BLaER1 (cell line): ENCODE data around the gene VPS13D.

Experiments
- H3K27ac ChIP-seq: shearing (Covaris generic); formaldehyde crosslinking; 2 replicates; pipeline ENCODE4 v1.8.1; 2022
- H3K27me3 ChIP-seq: shearing (Covaris generic); formaldehyde crosslinking; 2 replicates; pipeline ENCODE4 v1.8.1; 2022
- H3K36me3 ChIP-seq: shearing (Covaris generic); formaldehyde crosslinking; 2 replicates; pipeline ENCODE4 v1.8.1; 2022
- H3K4me1 ChIP-seq: shearing (Covaris generic); formaldehyde crosslinking; 2 replicates; pipeline ENCODE4 v1.8.1; 2022
- H3K4me2 ChIP-seq: shearing (Covaris generic); formaldehyde crosslinking; 2 replicates; pipeline ENCODE4 v1.8.1; 2022
- H3K4me3 ChIP-seq: shearing (Covaris generic); formaldehyde crosslinking; 2 replicates; pipeline ENCODE4 v1.8.1; 2022
- H3K9ac ChIP-seq: shearing (Covaris generic); formaldehyde crosslinking; 2 replicates; pipeline ENCODE4 v1.8.1; 2022
- H3K9me3 ChIP-seq: shearing (Covaris generic); formaldehyde crosslinking; 2 replicates; pipeline ENCODE4 v1.8.1; 2022
- H4K20me1 ChIP-seq: shearing (Covaris generic); formaldehyde crosslinking; 2 replicates; pipeline ENCODE4 v1.8.1; 2022
- Cebpa-rat ChIP-seq: shearing (Covaris generic); IDR thresholded peaks from 2 replicates; pipeline ENCODE4 v1.8.1; 2022

Gene VPS13D

DNA sequence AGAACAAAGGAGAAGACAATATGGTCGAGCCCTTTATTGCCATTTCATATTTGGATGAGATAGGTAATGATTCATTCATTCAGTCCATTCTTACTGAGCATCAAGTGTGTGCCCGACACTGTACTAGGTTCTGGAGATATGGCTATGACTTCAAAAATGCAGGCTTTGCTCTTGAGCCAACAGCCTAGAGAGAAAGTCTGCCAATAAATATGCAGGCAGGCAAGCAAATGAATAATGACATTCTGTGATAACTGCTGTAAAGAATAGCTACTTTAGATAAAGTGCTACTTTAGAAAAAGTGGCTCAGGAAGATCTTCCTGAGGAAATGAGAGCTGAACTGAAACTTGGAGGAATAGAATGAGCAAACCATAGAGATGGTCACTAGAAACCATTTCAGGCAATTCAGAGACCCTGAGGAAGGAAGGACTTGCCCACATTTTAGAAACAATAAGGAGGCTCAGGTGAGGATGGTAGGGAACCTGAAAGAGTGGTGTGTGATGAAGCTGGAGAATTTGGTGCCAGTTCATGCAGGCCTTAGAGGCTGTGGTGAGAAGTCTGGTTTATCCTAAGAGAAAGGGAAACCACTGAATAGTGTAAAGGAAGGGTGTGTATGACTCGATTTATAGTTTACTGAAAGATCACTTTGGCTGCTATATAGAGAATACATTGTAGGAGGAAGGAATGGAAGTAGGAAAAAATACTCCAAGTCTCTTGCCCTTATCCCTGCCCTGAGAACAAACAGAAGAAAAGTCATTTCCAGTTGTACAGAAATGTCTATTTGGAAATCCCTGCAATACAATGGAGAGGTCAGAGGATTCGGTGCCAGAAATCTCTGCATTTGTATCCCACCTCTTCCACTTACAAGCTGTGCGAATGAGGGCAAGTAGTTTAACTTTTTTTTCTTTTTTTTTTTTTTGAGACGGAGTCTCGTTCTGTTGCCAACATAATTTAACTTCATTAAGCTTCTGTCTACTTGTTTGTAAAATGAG is 167.9 kb downstream of the VPS13D start:
- peaks cover 20% of the 10 kb centered on the region; the same call in 1 of the 2 replicates for H3K9me3 ChIP-seq
- H3K27me3 ChIP-seq, result no peaks in the 10 kb centered on the region
- no peak for TF ChIP-seq Cebpa-rat
- H3K9ac ChIP-seq, result no peak overlapping the region
- H3K27ac ChIP-seq, result peak overlapping the region; percentile 44; the same call in 1 of the 2 replicates
- H3K4me2 ChIP-seq, result peak overlapping the region; percentile 58
- no peak overlapping the region for H3K4me3 ChIP-seq
- peaks cover 20% of the 10 kb centered on the region for H3K4me1 ChIP-seq
- peaks cover 45% of the 10 kb centered on the region for H3K36me3 ChIP-seq
- no peaks in the 10 kb centered on the region for H4K20me1 ChIP-seq

DNA sequence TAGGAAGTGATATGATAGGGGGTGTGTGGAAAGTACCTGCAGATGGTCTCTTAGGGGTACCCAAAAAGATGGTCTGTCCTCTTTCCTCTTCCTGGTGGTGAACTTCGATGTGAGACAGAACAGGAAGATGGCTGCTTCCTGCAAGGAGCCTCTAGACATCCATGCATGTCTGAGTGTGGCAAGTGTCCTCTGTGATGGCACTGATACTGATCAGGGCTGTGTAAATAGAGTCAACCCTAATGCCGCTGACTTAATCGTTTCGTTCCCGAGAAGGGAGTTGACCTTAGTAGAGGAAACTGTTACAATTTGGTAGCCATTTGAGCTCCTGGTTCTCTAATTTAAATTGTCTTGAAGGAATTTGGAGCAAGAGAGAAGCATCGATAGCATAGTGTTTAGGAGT is 168.6 kb downstream of the VPS13D start:
- H3K9ac ChIP-seq, result no peak overlapping the region; the same call in 1 of the 2 replicates
- H3K4me2 ChIP-seq, result peak overlapping the region; percentile 58
- no peak for TF ChIP-seq Cebpa-rat
- H3K27me3 ChIP-seq, result no peaks in the 10 kb centered on the region
- H3K36me3 ChIP-seq, result peaks cover 45% of the 10 kb centered on the region
- no peak overlapping the region for H3K4me3 ChIP-seq
- no peaks in the 10 kb centered on the region for H4K20me1 ChIP-seq
- peak overlapping the region; percentile 44; the same call in 1 of the 2 replicates for H3K27ac ChIP-seq
- peaks cover 16% of the 10 kb centered on the region; the same call in 1 of the 2 replicates for H3K9me3 ChIP-seq
- peaks cover 20% of the 10 kb centered on the region for H3K4me1 ChIP-seq

DNA sequence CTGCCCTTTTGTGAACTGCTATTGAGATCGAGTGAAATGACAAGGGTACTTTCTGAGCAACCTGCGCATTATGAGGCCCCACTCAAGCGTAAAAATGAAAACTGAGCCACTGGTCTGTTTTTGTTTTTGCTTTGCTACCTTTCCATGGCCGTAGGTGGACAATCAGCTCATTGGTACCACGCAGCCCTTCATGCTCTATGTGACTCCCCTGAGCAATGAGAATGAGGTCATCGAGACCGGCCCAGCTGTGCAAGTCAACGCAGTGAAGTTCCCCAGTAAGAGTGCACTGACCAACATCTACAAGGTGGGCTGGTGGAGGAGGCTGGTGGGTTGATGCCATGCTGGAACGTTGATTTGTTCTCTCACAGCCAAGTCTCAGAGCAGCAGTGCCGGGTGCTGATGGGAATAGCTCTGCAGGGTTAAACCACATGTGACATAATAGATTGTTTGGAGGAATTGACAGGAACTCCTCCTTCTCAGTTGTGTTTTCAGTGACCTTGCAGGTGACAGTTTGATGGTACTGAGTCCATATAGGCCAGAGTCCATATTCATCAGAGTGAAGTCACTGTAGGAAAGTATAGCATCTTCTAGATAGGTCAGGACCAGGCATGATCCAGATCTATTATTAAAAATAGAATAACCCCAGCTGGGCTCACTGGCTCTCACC is 170.3 kb downstream of the VPS13D start:
- H3K4me1 ChIP-seq, result peaks cover 21% of the 10 kb centered on the region
- H3K9ac ChIP-seq, result no peak overlapping the region
- H3K36me3 ChIP-seq, result peaks cover 51% of the 10 kb centered on the region
- no peak overlapping the region for H3K4me2 ChIP-seq
- H3K27me3 ChIP-seq, result no peaks in the 10 kb centered on the region
- no peaks in the 10 kb centered on the region; the same call in 1 of the 2 replicates for H3K9me3 ChIP-seq
- no peak overlapping the region for H3K4me3 ChIP-seq
- H3K27ac ChIP-seq, result no peak overlapping the region
- no peak for TF ChIP-seq Cebpa-rat
- H4K20me1 ChIP-seq, result no peaks in the 10 kb centered on the region

DNA sequence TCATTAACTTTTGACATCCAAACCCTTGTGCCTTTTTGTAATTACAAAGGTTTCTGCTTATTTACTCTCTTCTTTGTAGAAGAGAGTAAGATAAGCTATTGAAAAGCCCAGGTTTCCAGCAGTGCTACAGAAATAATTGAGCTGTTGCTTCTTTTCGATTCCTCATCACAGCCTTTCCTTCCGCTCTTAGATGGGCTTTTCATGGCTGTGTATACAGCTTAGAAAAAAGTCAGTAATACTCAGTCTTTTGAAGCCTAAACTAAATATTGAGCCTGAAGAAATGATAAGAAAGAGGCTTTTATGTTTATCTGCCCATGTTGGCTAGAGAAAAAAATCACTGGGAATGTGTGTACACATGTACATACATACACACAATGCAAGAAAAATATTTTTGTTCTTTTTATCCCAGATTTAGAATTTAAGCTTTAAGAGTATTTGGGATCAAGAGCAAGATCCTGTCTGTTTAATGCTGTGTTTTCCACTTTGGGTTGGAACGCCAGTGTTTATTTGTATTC is 172.4 kb downstream of the VPS13D start:
- H3K27ac ChIP-seq, result no peak overlapping the region
- no peaks in the 10 kb centered on the region for H3K9me3 ChIP-seq
- H4K20me1 ChIP-seq, result no peaks in the 10 kb centered on the region
- no peaks in the 10 kb centered on the region for H3K27me3 ChIP-seq
- no peak for TF ChIP-seq Cebpa-rat
- no peak overlapping the region for H3K9ac ChIP-seq
- H3K4me3 ChIP-seq, result no peak overlapping the region
- H3K36me3 ChIP-seq, result peaks cover 54% of the 10 kb centered on the region
- H3K4me1 ChIP-seq, result peaks cover 41% of the 10 kb centered on the region
- no peak overlapping the region for H3K4me2 ChIP-seq

DNA sequence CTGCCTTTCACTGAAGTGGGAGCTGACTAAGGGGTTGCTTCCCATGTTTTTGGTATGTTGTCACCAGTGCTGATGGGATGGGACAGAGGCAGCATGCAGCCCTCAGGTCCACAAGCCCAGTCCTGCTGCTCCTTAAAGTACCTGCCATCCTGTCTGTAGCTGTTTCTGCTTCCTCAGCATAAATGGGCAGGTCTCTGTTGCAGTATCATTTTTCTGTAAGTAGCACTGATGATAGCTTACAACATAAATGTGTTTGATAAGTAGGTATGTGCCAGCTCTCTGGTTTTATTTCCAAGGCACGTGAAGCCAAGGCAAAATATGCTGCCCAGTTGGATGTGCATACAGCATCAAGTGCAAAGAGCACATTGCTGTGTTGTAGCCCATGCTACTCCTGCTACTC is 173.0 kb downstream of the VPS13D start:
- H4K20me1 ChIP-seq, result no peaks in the 10 kb centered on the region
- H3K4me2 ChIP-seq, result no peak overlapping the region

DNA sequence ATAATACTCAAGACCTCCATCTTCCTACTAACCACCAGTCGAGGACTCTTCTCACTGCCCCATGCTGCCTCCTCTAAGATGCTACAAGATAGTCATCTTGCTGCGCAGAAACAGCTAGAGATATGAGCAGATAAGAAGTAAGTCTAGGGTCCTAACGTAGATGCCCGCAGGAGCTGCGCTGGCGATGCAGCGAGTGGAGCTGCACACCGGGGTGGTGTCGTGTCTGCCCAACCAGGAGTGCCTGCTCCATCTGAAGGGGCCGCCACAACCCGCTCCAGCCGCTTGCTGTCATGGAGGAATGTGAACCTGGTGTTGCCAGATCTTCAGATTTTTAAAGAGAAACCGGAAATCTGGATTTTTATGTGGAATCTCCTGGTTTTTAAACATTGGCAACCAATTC is 175.1 kb downstream of the VPS13D start:
- no peaks in the 10 kb centered on the region for H4K20me1 ChIP-seq
- peaks cover 5% of the 10 kb centered on the region for H3K9me3 ChIP-seq
- H3K9ac ChIP-seq, result no peak overlapping the region
- no peak overlapping the region for H3K27ac ChIP-seq
- H3K27me3 ChIP-seq, result no peaks in the 10 kb centered on the region
- no peak overlapping the region for H3K4me2 ChIP-seq
- TF ChIP-seq Cebpa-rat, result no peak
- no peak overlapping the region for H3K4me3 ChIP-seq
- peaks cover 36% of the 10 kb centered on the region for H3K4me1 ChIP-seq
- peaks cover 57% of the 10 kb centered on the region for H3K36me3 ChIP-seq

More for the DNA sequence above, 173.0 kb downstream of the VPS13D start:
- H3K27ac ChIP-seq, result no peak overlapping the region
- peaks cover 54% of the 10 kb centered on the region for H3K36me3 ChIP-seq
- H3K9ac ChIP-seq, result no peak overlapping the region
- H3K4me3 ChIP-seq, result no peak overlapping the region
- peaks cover 38% of the 10 kb centered on the region for H3K4me1 ChIP-seq
- no peaks in the 10 kb centered on the region for H3K27me3 ChIP-seq
- no peaks in the 10 kb centered on the region for H3K9me3 ChIP-seq
- no peak for TF ChIP-seq Cebpa-rat

DNA sequence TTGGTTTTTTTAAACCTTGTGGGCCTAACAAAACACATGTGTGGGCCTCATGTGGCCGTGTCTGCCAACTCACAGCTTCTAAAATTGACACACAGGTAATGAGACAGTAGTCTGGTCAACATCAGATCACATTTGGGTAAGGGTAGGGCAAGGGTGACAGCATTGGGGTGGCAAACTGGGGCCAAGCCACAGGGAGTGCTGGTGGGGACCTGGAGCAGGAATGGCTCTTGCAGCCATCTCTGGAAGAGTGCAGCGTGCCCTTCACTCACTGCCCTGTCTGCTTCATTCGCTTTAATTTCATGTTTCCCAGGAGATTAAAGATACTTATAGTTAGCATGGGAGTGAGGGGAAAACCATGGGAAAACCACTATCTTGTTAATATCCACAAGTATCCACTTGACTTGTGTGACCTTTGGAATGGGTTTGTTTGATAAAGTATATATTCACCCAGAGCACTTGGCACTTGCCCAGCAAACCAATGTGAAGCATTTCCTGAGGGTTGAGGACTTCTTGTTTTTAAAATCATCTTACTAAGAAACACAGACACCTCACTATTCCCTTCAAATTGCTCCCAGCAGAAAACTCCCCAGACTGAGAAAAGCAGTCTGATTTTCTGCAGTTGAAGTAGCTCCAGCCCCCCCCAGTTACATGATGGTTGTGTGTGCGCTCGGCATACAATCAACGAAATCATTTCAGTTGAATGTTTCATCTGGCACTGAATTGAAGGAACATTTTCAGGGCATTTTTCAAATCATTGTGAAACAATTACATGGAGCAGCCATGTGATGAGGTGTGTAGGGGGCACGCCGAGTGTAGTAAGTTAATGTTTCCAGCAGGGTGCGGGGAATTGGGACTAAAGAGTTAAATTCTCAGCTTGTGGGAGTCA is 175.7 kb downstream of the VPS13D start:
- H3K27ac ChIP-seq, result no peak overlapping the region
- no peaks in the 10 kb centered on the region for H4K20me1 ChIP-seq
- TF ChIP-seq Cebpa-rat, result no peak
- no peak overlapping the region for H3K4me3 ChIP-seq
- H3K4me2 ChIP-seq, result peak overlapping the region; percentile 39
- H3K4me1 ChIP-seq, result peaks cover 36% of the 10 kb centered on the region
- peaks cover 56% of the 10 kb centered on the region for H3K36me3 ChIP-seq
- no peak overlapping the region for H3K9ac ChIP-seq
- H3K27me3 ChIP-seq, result no peaks in the 10 kb centered on the region
- H3K9me3 ChIP-seq, result peaks cover 11% of the 10 kb centered on the region

DNA sequence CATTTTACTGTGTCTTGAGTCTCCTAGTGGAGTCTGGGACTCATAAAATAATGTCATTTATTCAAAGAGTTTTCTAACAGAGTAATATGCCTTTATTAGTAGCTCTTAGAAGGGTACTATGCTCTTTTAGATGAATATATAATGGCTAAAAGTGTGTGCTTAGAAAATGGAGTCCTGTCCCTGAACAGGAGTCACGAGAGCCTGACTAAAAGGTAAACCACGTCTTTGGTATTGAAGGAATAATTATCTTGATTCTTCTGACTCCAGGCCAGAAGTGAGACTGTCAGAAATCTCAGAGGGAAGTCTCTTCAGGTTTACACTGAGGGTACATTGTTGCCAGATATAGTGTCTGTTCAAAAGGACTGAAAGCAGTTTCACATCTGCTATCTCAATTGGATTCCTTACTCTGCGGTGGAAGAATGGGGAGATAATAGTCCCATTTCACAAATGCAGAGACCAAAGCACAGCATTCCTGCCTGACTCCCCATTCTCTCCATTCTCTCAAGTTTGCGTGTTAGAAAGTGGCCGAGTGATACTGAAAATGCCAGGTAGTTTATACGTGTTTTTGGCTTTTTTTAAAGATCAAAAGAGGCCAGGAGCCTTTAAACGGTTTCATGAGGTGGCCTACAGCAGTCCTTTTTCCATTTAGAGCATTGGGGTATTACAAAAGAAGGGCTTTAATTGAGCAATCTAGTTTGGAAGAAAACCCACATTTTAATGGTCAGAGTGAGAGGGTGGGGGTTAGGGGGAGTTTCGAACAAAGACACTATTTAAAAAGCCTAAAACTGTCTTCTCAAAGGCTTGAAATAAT is 176.6 kb downstream of the VPS13D start:
- Histone ChIP-seq H3K27me3 (no peaks in the 10 kb centered on the region), H4K20me1 (no peaks in the 10 kb centered on the region), H3K4me1 (peaks cover 36% of the 10 kb centered on the region), H3K4me3 (no peak overlapping the region), H3K4me2 (peak overlapping the region; percentile 39), H3K9ac (no peak overlapping the region), H3K9me3 (peaks cover 17% of the 10 kb centered on the region), H3K36me3 (peaks cover 47% of the 10 kb centered on the region), H3K27ac (no peak overlapping the region)
- no peak for TF ChIP-seq Cebpa-rat
